Measurements from ENCODE around the gene C1QTNF9. TPM values are rescaled to one million over a fixed set of nuclear protein-coding genes. Genes with fewer than 3 reads are reported as not detected.

The C1QTNF9 gene
- total and polyA plus RNA-seq, 2 of the 8 experiments (the other 6 are each of a cell fraction or from before 2014, with no cell fraction given) = not detected

GRCh38 chr13:24304620-24305019, 4.8 kb upstream of the C1QTNF9 start:
- CTCF ChIA-PET (ENCODE audit: partially characterized antibody) = no interaction called here
- no peak for TF ChIP-seq KDM4A (IDR thresholded peaks at IDR 0.05; ENCODE audit: low read depth, low read length, severe bottlenecking)
- TF ChIP-seq TBP (IDR thresholded peaks at IDR 0.05; ENCODE audit: low read depth, low read length) = no peak
- no peak for TF ChIP-seq NANOG (IDR thresholded peaks at IDR 0.05; ENCODE audit: insufficient read depth, low read depth, low read length, poor library complexity, severe bottlenecking)
- no peak for TF ChIP-seq GABPA (IDR thresholded peaks at IDR 0.05; ENCODE audit: borderline replicate concordance, insufficient read depth, low read length)
- TF ChIP-seq POLR2A (IDR thresholded peaks at IDR 0.05; ENCODE audit: control extremely low read depth in 1 of 2, low read depth in 2 of 2, low read length in 2 of 2) = no peak
- no peak for TF ChIP-seq JUN (IDR thresholded peaks at IDR 0.05; ENCODE audit: low read depth, low read length)
- TF ChIP-seq RAD21 (IDR thresholded peaks at IDR 0.05 in 1 of 2, conservative IDR thresholded peaks at IDR 0.05 in 1 of 2; ENCODE audit: low read depth in 2 of 2, low read length in 2 of 2) = no peak
- TF ChIP-seq GTF2F1 (IDR thresholded peaks at IDR 0.05; ENCODE audit: borderline replicate concordance, low read depth, low read length) = no peak
- TF ChIP-seq CREB1 (IDR thresholded peaks at IDR 0.05) = no peak
- TF ChIP-seq MAFK (IDR thresholded peaks at IDR 0.05; ENCODE audit: low read depth, low read length) = no peak
- TF ChIP-seq SIRT6 (IDR thresholded peaks at IDR 0.05; ENCODE audit: low read length) = no peak
- no peak for TF ChIP-seq RBBP5 (IDR thresholded peaks at IDR 0.05; ENCODE audit: borderline replicate concordance, low read depth, low read length)
- no peak for TF ChIP-seq JUND (IDR thresholded peaks at IDR 0.05; ENCODE audit: low read length)
- no peak for TF ChIP-seq CHD2 (IDR thresholded peaks at IDR 0.05; ENCODE audit: low read length)
- TF ChIP-seq, protein P1, sequence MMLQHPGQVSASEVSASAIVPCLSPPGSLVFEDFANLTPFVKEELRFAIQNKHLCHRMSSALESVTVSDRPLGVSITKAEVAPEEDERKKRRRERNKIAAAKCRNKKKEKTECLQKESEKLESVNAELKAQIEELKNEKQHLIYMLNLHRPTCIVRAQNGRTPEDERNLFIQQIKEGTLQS (IDR thresholded peaks at IDR 0.05; ENCODE audit: insufficient read depth, low read depth, low read length) = no peak

More at GRCh38 chr13:24304620-24305019, 4.8 kb upstream of the C1QTNF9 start:
- no peak overlapping the region for H2AFZ ChIP-seq (ENCODE audit: low read length)
- H3K23ac ChIP-seq (ENCODE audit: insufficient read length) = no peak overlapping the region
- H3K27ac ChIP-seq (ENCODE audit: low read depth, low read length) = no peak overlapping the region
- no peak overlapping the region for H3K4me2 ChIP-seq (ENCODE audit: insufficient read depth in 1 of 2, low read depth in 2 of 2, low read length in 2 of 2)
- H3K23me2 ChIP-seq (ENCODE audit: low read depth, low read length) = no peaks in the 10 kb centered on the region
- H3K79me1 ChIP-seq (ENCODE audit: low read depth, low read length) = no peaks in the 10 kb centered on the region
- DNase-seq (ENCODE audit: low read depth in 1 of 2, low spot score in 2 of 2) (no peak), FAIRE-seq (no peak)
- peaks cover 4 to 7% (median 6%) of the 10 kb centered on the region in 4 experiments; a peak in 5 of 8 replicates for H3K36me3 ChIP-seq (ENCODE audit: control insufficient read depth in 2 of 4, insufficient read depth in 4 of 4, low read length in 3 of 4)
- H3K14ac ChIP-seq (ENCODE audit: insufficient read length) = no peak overlapping the region
- no peak overlapping the region for H4K91ac ChIP-seq (replicated peaks; ENCODE audit: insufficient read length, low read length)
- H2BK5ac ChIP-seq (ENCODE audit: low read depth, low read length) = no peak overlapping the region
- H2BK15ac ChIP-seq (ENCODE audit: low read length) = no peak overlapping the region
- no peak overlapping the region for H2BK12ac ChIP-seq (ENCODE audit: low read depth, low read length)
- POLR2A ChIA-PET (ENCODE audit: partially characterized antibody) = no interaction called here
- no peak overlapping the region for H4K8ac ChIP-seq (ENCODE audit: extremely low read depth, insufficient read depth, low read length)
- H3K4me3 ChIP-seq (ENCODE audit: extremely low read depth in 1 of 4, insufficient read depth in 2 of 4, low read depth in 3 of 4, low read length in 4 of 4) = no peak overlapping the region
- H3K18ac ChIP-seq (ENCODE audit: extremely low read depth, low read length) = no peak overlapping the region
- H3K27me3 ChIP-seq (replicated peaks in 1 of 4; ENCODE audit: control insufficient read depth in 3 of 4, extremely low read depth in 1 of 4, insufficient read depth in 3 of 4, low read length in 3 of 4) = no peaks in the 10 kb centered on the region
- no peak overlapping the region for H3K9ac ChIP-seq (replicated peaks in 1 of 4; ENCODE audit: extremely low read depth in 1 of 4, low read depth in 3 of 4, low read length in 3 of 4)
- 85% methylated on average over 5 of the region's 5 CpGs; no CpG with 5 or more reads in 1 of the 2 experiments for WGBS, 2 experiments (ENCODE audit: extremely low coverage in 1 of 2, insufficient coverage in 1 of 2, insufficient read length in 1 of 2, insufficient replicate concordance in 2 of 2, low coverage in 1 of 2, low lambda C conversion rate in 2 of 2, missing lambda C conversion rate in 1 of 2)
- H2BK20ac ChIP-seq (ENCODE audit: low read length) = no peak overlapping the region
- no peak overlapping the region for H3K4ac ChIP-seq (replicated peaks; ENCODE audit: insufficient read length, low read depth, low read length)
- H2BK120ac ChIP-seq (replicated peaks; ENCODE audit: low read depth, low read length) = no peak overlapping the region
- no peak overlapping the region for H3K56ac ChIP-seq (replicated peaks; ENCODE audit: insufficient read length, low read depth, low read length)
- H3K79me2 ChIP-seq (ENCODE audit: control insufficient read depth in 1 of 2, insufficient read depth in 2 of 2, low read length in 2 of 2) = no peaks in the 10 kb centered on the region
- H4K5ac ChIP-seq (ENCODE audit: insufficient read length, low read depth, low read length) = no peak overlapping the region
- no peaks in the 10 kb centered on the region for H3K9me3 ChIP-seq (ENCODE audit: insufficient read depth in 2 of 2, low read depth in 1 of 2, low read length in 1 of 2)
- H4K20me1 ChIP-seq (replicated peaks in 1 of 2; ENCODE audit: control insufficient read depth in 1 of 2, insufficient read depth in 2 of 2, low read length in 2 of 2) = peaks cover 0 to 3% of the 10 kb centered on the region in 2 experiments
- H2AK5ac ChIP-seq (ENCODE audit: low read depth, low read length) = no peak overlapping the region
- H3K4me1 ChIP-seq (replicated peaks in 1 of 4; ENCODE audit: control insufficient read depth in 3 of 4, insufficient read depth in 4 of 4, low read length in 3 of 4) = peaks cover 0 to 2% (median 0%) of the 10 kb centered on the region in 4 experiments; a peak in 1 of 7 replicates
